ENCODE results near the gene ANKMY1. TPM values are rescaled to one million over a fixed set of nuclear protein-coding genes. Genes with fewer than 3 reads are reported as not detected.

ANKMY1 gene
- total and polyA plus RNA-seq, 2 donors (not counting 1 experiment from before 2014, with no cell fraction given), result 51.7 to 72.1 TPM

- intact Hi-C loops (cut with micrococcal nuclease), result no loop called here
- Histone ChIP-seq H2AFZ (ENCODE audit: insufficient read depth, low read depth, low read length, poor library complexity, severe bottlenecking) (no peak overlapping the region), H3K79me2 (ENCODE audit: control insufficient read depth, insufficient read depth, low read length) (no peaks in the 10 kb centered on the region), H3K4me2 (replicated peaks; ENCODE audit: low read depth, low read length, poor library complexity, severe bottlenecking) (no peak overlapping the region), H3K9me3 (ENCODE audit: control extremely low read depth in 1 of 3, control insufficient read depth in 2 of 3, insufficient read depth in 1 of 3, low read length in 2 of 3) (peaks cover 0 to 5% (median 0%) of the 10 kb centered on the region in 3 donors), H3K9ac (ENCODE audit: low read length) (no peak overlapping the region), H3K27ac (ENCODE audit: low read length in 2 of 2) (no peak overlapping the region), H3K4me1 (ENCODE audit: control insufficient read depth in 2 of 2, insufficient read depth in 2 of 2, low read length in 2 of 2) (peaks cover 8 to 12% of the 10 kb centered on the region in 2 donors), H3K27me3 (replicated peaks in 1 of 4; ENCODE audit: control extremely low read depth in 1 of 4, control insufficient read depth in 3 of 4, insufficient read depth in 4 of 4, low read length in 3 of 4) (peaks cover 0 to 29% (median 11%) of the 10 kb centered on the region in 4 experiments), H4K20me1 (ENCODE audit: control insufficient read depth, insufficient read depth, low read length, poor library complexity, severe bottlenecking) (no peaks in the 10 kb centered on the region), H3K36me3 (replicated peaks in 1 of 2; ENCODE audit: control extremely low read depth in 1 of 2, control insufficient read depth in 1 of 2, extremely low read depth in 1 of 2, insufficient read depth in 2 of 2, low read length in 1 of 2) (no peaks in the 10 kb centered on the region), H3K4me3 (ENCODE audit: control extremely low read depth in 1 of 5, extremely low read depth in 1 of 5, insufficient read depth in 1 of 5, low read depth in 2 of 5, low read length in 4 of 5) (no peak overlapping the region)
- H3K4me3 Mint-ChIP-seq, result no peak overlapping the region
- no peaks in the 10 kb centered on the region for H3K9me3 Mint-ChIP-seq (ENCODE audit: insufficient read depth)
- POLR2A ChIA-PET, result no interaction called here
- no peak overlapping the region for H3K27ac Mint-ChIP-seq
- H3K4me1 Mint-ChIP-seq, result peaks cover 18% of the 10 kb centered on the region
- TF ChIP-seq, protein P1, sequence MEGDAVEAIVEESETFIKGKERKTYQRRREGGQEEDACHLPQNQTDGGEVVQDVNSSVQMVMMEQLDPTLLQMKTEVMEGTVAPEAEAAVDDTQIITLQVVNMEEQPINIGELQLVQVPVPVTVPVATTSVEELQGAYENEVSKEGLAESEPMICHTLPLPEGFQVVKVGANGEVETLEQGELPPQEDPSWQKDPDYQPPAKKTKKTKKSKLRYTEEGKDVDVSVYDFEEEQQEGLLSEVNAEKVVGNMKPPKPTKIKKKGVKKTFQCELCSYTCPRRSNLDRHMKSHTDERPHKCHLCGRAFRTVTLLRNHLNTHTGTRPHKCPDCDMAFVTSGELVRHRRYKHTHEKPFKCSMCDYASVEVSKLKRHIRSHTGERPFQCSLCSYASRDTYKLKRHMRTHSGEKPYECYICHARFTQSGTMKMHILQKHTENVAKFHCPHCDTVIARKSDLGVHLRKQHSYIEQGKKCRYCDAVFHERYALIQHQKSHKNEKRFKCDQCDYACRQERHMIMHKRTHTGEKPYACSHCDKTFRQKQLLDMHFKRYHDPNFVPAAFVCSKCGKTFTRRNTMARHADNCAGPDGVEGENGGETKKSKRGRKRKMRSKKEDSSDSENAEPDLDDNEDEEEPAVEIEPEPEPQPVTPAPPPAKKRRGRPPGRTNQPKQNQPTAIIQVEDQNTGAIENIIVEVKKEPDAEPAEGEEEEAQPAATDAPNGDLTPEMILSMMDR (IDR thresholded peaks at IDR 0.05), result no peak
- no peak for TF ChIP-seq EZH2 (IDR thresholded peaks at IDR 0.05; ENCODE audit: borderline replicate concordance, insufficient read depth, low read depth, low read length, poor library complexity, severe bottlenecking)
- peaks cover 30% of the 10 kb centered on the region for H3K27me3 Mint-ChIP-seq
- CTCF ChIA-PET, result no interaction called here
- ATAC-seq (ENCODE audit: low read depth) (no peak), DNase-seq (no peak)
- WGBS (ENCODE audit: insufficient coverage), result 89% methylated on average over 23 of the region's 23 CpGs
Measured at GRCh38 chr2:240448387-240449274, 109.2 kb downstream of the ANKMY1 start.

DNA sequence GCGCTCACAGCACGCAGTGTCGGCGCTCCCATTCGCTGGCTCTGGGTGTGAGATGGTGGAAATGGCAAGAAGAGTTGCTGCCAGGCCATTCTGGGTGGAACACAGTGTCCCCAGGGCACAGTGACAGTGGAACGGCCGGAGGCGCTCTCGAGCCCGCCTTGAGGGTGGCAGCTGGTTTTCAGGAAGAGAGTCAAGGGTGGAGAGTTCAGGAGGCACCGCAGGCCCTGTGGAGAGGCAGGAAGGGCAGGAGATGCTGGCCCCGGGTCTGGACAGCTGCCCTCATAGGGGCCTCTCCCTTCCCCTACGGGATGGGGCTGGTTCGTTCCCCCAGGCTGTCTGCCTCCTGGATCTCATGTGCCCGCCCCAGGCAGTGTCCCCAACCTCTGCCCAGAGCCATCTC lies 109.9 kb downstream of the ANKMY1 start:
- CTCF ChIA-PET, result no interaction called here
- ATAC-seq (ENCODE audit: low read depth), result no peak

More for the DNA sequence above, 109.9 kb downstream of the ANKMY1 start:
- Mint-ChIP-seq H3K27me3 (peaks cover 30% of the 10 kb centered on the region), H3K27ac (no peak overlapping the region), H3K4me3 (no peak overlapping the region), H3K9me3 (ENCODE audit: insufficient read depth) (no peaks in the 10 kb centered on the region), H3K4me1 (peaks cover 18% of the 10 kb centered on the region)
- POLR2A ChIA-PET, result no interaction called here
- Histone ChIP-seq H3K79me2 (ENCODE audit: control insufficient read depth, insufficient read depth, low read length) (no peaks in the 10 kb centered on the region), H3K9me3 (ENCODE audit: control extremely low read depth in 1 of 3, control insufficient read depth in 2 of 3, insufficient read depth in 1 of 3, low read length in 2 of 3) (peaks cover 0 to 5% (median 0%) of the 10 kb centered on the region in 3 donors), H3K9ac (ENCODE audit: low read length) (no peak overlapping the region), H3K36me3 (replicated peaks in 1 of 2; ENCODE audit: control extremely low read depth in 1 of 2, control insufficient read depth in 1 of 2, extremely low read depth in 1 of 2, insufficient read depth in 2 of 2, low read length in 1 of 2) (no peaks in the 10 kb centered on the region), H2AFZ (ENCODE audit: insufficient read depth, low read depth, low read length, poor library complexity, severe bottlenecking) (no peak overlapping the region), H3K27me3 (replicated peaks in 1 of 4; ENCODE audit: control extremely low read depth in 1 of 4, control insufficient read depth in 3 of 4, insufficient read depth in 4 of 4, low read length in 3 of 4) (peaks cover 0 to 29% (median 11%) of the 10 kb centered on the region in 4 experiments), H3K4me2 (replicated peaks; ENCODE audit: low read depth, low read length, poor library complexity, severe bottlenecking) (no peak overlapping the region), H3K4me1 (ENCODE audit: control insufficient read depth in 2 of 2, insufficient read depth in 2 of 2, low read length in 2 of 2) (peaks cover 8 to 11% of the 10 kb centered on the region in 2 donors), H3K27ac (ENCODE audit: low read length in 2 of 2) (no peak overlapping the region), H4K20me1 (ENCODE audit: control insufficient read depth, insufficient read depth, low read length, poor library complexity, severe bottlenecking) (no peaks in the 10 kb centered on the region), H3K4me3 (ENCODE audit: control extremely low read depth in 1 of 5, extremely low read depth in 1 of 5, insufficient read depth in 1 of 5, low read depth in 2 of 5, low read length in 4 of 5) (no peak overlapping the region)
- intact Hi-C loops (cut with micrococcal nuclease), result no loop called here
- DNase-seq, result no peak
- TF ChIP-seq, protein P1 (IDR thresholded peaks at IDR 0.05), result no peak
- no peak for TF ChIP-seq EZH2 (IDR thresholded peaks at IDR 0.05; ENCODE audit: borderline replicate concordance, insufficient read depth, low read depth, low read length, poor library complexity, severe bottlenecking)
- 87% methylated on average over 14 of the region's 15 CpGs for WGBS (ENCODE audit: insufficient coverage)
